HL-60/S4 treated with retinoic acid at 250 ng/mL for 4 days and 3 days (cell line): ENCODE data around the gene ADCY4.
"Not testable (repeated sequence)": the region's sequence is repeated elsewhere in the genome, so short reads cannot be mapped to it uniquely, and the experiment has no call there.

Experiments
- in situ Hi-C: fragments of 300-500 bp; cut with MboI; formaldehyde crosslinking; loops from 2 replicates; pipeline ENCODE4 v1.7.0; 2022; ENCODE audit warnings: low sequenced_read_pairs

Gene ADCY4

DNA sequence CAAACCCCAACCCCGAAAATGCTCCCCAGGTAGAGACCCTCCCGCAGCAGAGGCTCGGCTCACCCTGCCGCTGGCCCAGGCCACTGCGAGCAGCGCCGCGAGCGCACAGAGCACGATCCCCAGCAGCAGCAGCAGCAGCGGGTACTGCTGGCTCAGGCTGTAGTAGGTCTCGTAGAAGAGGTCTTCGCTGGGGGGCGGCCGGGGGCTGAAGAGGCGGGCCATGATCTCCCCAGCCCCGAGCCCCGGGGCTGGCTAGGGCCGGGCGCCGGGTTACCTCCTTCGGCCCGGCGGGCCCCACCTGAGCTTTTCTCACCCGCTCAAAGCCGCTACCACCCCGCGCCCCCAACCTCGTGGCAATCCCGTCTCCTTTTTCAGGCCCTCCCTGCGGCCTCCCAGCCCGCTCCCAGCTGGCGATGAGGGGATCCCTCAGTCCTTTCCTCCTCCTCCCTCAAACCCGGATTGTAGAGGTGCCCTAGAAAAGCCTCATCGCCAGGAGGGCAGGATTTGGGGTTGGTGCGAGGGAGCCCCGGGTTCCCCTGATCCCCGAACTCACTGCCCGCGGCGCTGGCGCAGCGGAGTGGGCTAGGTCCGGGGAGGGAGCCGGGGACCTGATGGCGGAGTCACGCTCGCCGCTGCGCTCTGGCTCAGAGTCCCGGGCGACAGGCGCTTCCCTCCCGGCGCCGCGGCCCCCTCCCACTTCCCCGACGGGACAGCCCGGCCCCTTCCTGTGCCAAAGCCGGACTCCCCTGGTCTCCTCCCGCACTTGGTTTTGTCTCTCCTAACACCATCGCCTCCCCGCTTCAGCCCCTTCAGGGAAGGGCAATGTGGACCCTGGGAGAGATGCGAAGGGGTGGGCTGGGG lies at the start of gene ADCY4:
ADCY4 (minus strand) TSS at position 641 of the 861 bp plus-strand sequence; CDS start at position 222, 419 bp downstream.
- in situ Hi-C loops: loop anchor here (5.0 kb wide), 1 partner anchor 103 kb away; no protein-coding TSS in a partner anchor

DNA sequence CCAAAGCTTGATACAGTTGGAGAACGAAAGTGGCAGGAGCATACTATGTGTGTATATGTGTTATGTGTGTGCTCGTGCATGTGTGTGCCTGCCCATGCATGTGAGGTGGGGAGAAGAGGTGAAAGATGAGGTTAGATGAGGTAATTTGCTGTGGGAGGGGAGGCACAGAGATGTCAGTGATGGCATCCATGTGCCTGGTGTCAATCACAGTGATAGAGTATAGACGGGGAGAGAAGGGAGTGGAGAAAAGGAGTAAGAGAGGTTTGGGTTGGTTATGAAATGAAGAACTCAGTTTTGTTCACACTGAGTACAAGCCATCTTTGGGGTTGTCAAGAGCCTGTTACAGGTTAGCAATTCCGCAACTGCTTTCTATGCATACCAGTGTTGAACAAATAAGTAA lies 49.3 kb upstream of the ADCY4 start:
- in situ Hi-C loops: no loop called here

DNA sequence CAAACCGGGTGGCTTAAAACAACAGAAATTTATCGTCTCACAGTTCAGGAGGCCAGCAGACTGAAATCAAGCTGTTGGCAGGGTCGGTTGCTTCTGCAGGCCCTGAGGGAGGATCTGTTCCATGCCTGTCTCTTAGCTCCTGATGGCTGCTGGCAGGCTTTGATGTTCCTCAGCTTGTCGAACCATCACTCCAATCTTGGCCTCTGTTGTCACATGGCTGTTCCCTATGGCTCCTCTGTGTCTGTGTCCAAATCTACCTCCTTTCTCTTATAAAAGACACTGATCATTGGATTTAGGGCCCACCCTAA lies 47.1 kb upstream of the ADCY4 start:
- in situ Hi-C loops: no loop called here

DNA sequence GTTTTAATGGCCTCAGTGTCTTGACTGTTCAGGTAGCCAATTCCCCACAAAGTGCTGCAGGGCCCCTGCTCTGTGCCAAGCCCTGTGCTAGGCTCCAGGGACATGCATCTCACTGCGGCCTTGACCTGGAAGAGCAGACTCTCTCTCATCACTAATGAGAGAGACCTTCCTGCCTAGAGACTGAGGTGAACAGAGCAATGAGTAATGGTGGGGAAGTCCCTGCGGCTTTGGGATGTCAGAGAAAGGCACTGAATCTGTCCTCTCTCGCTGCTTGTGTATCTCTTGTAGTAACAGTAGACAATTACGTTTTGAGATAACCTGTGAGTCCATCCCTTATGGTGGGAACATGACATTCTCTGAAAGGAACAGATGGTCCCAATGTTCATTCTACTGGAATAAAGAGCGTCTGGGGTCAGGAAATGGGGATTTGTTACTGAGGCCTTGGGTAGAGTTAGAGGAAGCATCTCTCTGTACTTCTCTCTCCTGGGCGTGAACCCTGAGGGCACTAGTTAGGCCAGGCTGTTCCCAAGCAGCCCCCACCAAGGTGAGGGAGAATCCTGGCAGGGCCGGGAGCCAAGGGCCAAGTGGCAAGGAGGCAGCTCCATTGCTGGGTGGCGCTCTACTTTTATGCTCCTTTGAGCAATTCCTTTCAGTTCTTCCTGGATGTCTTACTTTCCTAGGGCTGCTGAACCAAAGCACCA lies 46.6 kb upstream of the ADCY4 start:
- in situ Hi-C loops: no loop called here

DNA sequence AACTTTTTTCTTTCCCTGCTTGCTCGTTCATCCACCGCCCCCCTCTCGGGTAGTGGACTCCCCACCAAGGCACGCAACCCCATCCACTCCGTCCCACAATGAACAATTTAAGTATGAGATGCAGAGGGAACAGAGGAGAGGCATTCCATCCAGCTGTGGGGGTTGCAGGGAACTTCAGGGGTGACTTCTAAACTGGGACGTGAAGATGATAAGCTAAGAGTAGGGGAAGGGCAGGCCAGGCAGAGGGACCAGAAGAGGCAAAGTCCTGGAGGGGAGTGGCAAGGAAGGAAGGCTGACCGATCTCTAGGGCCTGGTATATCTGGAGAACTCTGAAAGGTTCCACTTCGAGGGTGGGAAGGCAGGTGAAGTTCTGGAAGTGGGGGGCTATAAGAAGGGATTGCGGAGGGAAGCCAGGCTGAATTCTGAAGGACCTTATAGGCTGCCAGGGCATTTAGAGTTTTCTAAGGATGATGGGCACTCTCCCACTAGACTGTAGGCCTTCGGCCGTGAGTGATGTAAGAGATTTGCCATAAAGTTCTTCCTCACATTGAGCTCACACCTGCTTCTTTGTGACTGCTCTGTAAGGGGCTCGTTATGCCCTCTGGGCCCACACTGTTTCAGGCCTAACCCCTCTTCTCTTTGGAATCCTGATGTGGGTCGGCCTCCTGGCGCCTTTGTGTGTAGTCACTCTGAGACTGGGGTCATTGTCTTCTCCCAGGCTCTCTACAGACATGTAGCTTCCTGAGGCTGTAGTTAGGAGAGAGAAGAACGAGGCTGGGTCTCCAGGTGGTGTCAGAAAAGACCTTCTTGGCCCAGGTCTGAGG lies 45.2 kb upstream of the ADCY4 start:
- in situ Hi-C loops: no loop called here

DNA sequence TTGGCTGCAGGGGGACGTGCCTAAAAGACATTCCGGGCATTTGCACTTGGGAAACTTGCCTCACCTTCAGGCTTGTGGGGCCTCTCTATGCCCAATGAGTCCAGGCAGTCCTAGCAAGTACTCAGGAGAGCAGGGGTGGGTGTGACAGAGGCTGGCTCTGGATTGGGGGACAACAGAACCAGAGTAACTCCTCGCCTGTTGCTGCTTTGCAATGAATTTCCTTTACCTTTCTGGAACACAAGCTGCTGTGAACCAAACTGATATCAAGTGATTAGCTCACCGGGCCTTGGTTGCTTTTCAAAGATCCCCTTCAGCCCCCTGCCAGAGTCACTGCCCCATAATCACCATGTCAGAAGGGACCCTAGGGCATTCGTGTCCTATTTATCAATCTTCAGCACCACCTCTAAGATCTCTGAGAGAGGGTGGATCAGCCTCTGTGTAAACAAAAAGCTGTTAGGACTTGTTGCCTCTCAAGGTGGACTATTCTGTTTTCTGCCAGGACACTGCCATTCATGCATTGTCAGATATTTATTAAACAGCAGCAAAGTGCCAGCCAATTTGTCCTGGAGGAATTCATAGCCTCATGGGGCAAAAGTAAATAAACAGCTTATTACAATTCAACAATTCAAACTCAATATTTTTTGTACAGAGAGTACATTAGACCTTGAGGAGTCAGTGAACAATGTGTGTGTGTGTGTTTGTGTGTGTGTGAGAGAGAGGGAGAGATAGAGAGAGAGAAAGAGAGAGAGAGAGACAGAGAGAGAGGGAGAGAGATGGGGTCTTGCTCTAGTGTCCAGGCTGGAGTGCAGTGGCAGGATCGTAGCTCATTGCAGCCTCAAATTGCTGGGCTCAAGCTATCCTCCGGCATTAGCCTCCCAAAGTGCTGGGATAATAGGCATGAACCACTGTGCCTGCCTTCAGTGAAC lies 44.4 kb upstream of the ADCY4 start:
- in situ Hi-C loops: no loop called here

DNA sequence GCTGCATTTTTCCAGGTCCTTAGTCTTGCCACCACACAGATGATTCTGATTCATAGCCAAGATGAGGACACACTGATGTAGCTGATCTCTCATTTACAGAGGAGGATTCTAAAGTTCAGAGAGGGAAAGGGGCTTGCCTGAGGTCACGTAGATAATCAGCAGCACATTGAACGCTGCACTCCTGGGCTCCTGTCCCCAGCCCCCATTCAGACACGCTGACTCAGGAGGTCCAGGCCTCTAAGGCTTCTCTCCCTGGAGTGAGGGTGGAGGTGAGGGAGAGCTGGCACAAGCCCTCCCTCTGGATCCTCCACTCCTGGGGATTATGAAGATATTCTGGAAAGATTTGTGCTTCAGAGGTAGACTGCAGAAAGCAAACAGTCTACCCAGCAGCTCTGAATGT lies 43.5 kb upstream of the ADCY4 start:
- in situ Hi-C loops: no loop called here

DNA sequence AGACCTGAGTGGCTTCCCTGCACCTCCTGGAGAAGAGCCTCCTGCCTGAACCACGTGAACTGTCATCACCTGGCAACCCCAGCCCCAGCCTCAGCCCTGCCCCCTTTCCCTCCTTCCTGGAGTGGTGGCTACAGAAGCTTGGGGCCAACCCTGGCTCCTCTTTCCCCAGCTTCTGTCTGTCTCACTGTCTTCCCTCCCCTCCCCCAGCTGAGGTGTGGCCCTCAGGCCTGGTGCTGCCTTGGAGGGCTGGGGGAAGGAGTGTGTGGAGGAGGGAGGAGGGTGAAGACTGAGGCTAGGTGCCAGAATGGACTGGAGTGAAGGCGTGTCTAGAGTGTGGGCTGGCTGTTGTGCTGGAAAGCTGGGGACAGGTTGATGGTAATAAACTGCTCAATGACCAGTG lies 42.8 kb upstream of the ADCY4 start:
- in situ Hi-C loops: no loop called here

DNA sequence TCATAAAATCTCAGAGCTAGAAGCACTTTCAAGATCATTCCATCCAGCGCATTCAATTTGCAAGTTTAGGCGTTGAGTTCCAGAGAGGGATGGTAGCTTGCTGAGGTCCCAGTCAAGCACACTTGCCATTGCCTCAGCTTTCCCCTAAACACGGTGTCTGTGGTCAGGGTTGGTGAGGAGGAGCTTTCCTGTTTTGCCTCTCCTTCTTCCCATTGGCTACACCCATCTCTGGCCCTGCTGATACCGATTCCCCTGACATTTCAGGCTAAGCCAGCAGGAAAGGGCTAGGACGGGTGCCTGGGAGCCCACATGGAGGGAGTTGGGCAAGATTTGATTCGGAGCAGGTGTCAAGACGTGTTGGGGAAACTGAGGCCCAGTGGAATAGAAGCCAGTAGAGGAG lies 42.3 kb upstream of the ADCY4 start:
- in situ Hi-C loops: no loop called here

DNA sequence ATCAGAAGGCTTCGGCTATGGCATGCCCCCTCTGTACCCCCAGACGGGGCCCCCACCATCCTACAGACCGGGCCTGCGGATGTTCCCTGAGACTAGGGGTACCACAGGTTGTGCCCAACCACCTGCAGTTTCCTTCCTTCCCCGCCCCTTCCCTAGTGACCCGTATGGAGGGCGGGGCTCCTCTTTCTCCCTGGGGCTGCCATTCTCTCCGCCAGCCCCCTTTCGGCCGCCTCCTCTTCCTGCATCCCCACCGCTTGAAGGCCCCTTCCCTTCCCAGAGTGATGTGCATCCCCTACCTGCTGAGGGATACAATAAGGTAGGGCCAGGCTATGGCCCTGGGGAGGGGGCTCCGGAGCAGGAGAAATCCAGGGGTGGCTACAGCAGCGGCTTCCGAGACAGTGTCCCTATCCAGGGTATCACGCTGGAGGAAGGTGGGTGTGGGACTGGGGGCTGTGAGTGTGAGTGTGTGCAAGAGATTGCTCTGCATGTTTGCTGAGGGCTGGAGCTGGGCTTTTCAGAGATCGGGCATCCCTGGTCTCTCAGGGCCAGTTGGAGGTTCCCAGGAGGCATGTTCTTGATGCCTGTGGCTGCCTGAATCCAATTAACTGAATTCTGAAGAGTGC lies 41.7 kb upstream of the ADCY4 start:
- in situ Hi-C loops: no loop called here

DNA sequence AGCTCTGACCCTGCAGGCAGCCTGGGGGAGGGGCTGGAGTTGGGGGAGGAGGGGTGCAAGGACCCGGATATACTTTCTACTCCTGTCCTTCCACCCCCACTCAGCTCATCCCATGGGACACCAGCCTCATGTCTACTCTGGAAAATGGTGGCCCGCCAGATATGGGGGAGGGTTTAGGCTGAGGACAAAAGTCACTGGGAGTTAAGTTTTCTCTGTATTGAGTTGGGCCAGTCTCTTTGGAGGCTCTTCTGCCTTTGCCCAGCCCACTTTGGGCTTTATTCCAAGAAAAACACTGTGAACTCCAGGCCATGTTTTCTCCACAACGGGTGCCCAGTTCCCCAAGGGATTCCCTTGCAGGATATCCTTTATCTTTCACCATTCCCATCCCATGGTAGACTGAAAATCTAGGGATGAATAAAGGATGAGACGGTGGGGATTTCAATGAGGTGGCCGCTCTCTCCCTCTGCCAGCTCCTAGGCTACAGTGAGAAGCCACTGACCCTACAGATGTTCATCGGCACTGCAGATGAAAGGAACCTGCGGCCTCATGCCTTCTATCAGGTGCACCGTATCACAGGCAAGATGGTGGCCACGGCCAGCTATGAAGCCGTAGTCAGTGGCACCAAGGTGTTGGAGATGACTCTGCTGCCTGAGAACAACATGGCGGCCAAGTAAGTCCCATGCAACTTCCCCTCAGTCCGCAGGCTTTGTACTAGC lies 38.0 kb upstream of the ADCY4 start:
- in situ Hi-C loops: no loop called here

DNA sequence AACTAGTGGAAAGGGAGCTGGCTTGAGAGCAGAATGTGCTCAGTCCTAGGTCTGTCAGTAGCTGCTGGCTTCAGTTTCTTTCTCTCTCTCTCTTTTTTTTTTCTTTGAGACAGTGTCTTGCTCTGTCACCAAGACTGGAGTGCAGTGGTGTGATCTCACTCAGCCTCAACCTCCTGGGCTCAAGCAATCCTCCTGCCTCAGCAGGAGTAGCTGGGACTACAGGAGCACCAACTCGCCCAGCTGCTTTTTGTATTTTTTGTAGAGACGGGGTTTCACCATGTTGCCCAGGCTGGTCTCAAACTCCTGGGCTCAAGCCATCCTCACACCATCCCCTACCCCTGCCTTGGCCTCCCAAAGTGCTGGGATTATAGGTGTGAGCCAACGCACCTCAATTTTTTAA lies 36.7 kb upstream of the ADCY4 start:
- in situ Hi-C loops: not testable (repeated sequence)

DNA sequence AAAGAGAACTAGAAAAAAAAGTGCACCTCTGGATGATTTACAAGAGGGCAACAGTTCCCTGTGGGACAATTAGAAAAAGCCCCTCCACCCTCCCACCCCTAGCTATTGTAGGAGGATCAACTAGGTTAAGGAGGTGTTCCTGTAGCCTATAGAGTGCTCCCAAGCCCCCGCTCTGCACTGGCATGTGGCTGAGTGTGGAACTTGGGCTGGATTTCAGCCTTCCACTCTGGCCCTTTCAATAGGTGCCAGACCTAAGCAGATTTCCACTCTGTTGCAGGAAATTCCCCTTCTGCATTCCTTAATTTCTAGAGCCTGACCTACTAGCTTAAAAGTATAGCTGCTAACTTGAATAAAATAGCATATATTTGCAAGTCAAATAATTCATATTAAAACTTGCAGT lies 35.9 kb upstream of the ADCY4 start:
- in situ Hi-C loops: no loop called here

DNA sequence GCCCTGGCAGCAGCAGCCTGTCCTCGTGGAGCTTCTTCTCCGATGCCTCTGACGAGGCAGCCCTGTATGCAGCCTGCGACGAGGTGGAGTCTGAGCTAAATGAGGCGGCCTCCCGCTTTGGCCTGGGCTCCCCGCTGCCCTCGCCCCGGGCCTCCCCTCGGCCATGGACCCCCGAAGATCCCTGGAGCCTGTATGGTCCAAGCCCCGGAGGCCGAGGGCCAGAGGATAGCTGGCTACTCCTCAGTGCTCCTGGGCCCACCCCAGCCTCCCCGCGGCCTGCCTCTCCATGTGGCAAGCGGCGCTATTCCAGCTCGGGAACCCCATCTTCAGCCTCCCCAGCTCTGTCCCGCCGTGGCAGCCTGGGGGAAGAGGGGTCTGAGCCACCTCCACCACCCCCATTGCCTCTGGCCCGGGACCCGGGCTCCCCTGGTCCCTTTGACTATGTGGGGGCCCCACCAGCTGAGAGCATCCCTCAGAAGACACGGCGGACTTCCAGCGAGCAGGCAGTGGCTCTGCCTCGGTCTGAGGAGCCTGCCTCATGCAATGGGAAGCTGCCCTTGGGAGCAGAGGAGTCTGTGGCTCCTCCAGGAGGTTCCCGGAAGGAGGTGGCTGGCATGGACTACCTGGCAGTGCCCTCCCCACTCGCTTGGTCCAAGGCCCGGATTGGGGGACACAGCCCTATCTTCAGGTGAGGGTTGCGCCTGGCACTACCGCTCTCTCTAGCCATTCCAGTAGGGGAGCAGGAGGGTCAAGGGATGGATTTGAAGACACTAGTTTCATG lies 35.2 kb upstream of the ADCY4 start:
- in situ Hi-C loops: no loop called here

DNA sequence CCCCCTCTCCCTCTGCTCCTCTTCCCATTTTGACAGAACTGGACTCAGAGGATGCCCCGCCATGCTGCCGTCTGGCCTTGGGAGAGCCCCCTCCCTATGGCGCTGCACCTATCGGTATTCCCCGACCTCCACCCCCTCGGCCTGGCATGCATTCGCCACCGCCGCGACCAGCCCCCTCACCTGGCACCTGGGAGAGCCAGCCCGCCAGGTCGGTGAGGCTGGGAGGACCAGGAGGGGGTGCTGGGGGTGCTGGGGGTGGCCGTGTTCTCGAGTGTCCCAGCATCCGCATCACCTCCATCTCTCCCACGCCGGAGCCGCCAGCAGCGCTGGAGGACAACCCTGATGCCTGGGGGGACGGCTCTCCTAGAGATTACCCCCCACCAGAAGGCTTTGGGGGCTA lies 34.6 kb upstream of the ADCY4 start:
- in situ Hi-C loops: no loop called here

DNA sequence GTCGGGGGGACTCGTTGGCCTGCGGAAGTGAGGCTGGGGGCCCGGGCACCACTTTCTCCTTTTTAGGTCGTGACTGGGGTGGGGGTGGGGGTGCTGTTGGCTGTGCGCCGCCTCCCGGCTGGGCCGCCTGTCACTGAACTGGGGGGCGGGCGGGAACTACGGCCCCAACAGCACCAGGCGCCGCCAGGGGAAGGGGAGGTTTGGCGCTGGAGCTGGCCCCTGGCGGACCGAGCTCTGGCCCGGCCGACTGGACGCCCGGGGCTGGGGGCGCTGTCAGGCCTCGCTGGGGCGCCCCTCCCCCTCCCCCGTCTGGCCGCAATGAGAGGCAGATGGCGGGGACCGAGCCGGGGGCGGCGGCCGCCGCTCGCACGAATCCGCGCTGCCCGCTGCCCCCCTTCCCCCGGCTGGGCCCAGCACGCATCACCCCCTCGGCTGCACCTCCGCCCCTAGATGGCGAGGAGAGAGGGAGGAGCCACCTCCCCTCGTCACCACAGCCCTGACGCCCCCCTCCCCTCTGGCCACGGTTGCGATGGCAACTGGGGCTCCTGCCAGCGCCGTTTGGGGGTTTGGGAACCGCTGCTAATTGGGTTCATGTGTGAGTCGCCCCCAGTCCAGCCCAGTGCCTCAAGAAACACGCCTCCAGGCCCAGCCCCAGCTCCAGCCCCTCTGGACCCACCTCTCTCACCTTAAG lies 33.8 kb upstream of the ADCY4 start:
- in situ Hi-C loops: no loop called here

DNA sequence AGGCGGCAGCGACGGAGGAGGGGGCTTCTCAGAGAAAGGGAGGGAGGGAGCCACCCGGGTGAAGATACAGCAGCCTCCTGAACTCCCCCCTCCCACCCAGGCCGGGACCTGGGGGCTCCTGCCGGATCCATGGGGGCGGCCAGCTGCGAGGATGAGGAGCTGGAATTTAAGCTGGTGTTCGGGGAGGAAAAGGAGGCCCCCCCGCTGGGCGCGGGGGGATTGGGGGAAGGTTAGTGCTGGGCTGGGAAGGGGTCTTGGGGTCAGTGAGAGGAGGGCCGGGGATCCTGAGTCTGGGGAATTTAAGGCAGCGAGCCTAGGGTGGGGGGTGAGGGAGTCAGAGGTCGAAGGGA lies 33.3 kb upstream of the ADCY4 start:
- in situ Hi-C loops: no loop called here

DNA sequence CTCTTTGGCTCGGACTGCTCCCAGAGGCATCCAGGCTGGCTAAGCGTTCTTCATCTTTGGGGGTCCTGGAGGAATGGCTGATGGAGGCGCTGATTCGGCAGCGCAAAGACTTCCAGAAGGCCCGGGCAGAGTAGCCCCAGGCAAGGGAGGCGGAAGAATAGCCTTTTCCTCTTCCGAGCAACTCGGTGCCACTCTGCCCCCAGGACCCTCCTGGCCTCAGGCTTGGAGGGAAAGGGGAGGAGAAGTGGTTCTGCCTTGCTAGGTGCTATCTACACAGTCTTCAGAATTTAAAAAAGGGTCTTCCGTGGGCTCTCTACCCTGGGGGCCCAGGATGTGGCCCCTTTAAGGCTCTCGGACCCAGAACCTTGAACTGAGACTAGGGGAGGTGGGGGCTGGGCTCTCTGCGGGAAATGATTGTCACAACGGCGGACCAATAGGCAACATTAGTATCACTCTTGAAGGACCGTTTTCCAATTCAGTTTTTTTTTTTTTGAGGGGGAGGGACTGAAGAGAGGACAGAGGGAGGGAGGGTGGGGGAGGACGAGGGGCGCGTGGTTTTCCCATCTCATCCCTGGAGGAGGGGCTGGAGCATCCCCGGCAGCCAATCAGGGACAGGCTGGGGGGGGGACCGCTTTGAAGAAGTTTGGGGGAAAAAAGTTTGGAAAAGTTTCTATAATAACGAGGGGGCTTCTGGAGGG lies 32.8 kb upstream of the ADCY4 start, which contains the start of gene NFATC4:
NFATC4 (plus strand) TSS at position 671 of the 698 bp plus-strand sequence. CDS start 157 bp downstream, outside the sequence.
- in situ Hi-C loops: no loop called here
